Hindlimb muscle (tissue), 1 donor: ENCODE measurements around the gene NAGLU. TPM values are rescaled to one million over a fixed set of nuclear protein-coding genes. Genes with fewer than 3 reads are reported as not detected.
"Not testable (repeated sequence)": the region's sequence is repeated elsewhere in the genome, so short reads cannot be mapped to it uniquely, and the experiment has no call there.

Source experiments
- DNase-seq: peaks from one replicate; pipeline ENCODE4 v3.0.0-alpha.2; 2013
- polyA plus RNA-seq: library from polyadenylated mRNA; unstranded; fragments of 120-200 nt; gene quantifications from one replicate; pipeline ENCODE4 v1.2.1, GENCODE V29; 2013; ENCODE audit not compliant: insufficient read length

NAGLU gene
- polyA plus RNA-seq, 1 donor = 22.7 TPM

- not testable (repeated sequence) for DNase-seq
Observed at GRCh38 chr17:42545755-42546505, 9.9 kb downstream of the NAGLU start.

GRCh38 chr17:42547001-42547461 is 11.0 kb downstream of the NAGLU start:
- no peak for DNase-seq

- DNase-seq = no peak
Observed at GRCh38 chr17:42547698-42548069, 11.6 kb downstream of the NAGLU start.

- peak; percentile 54 for DNase-seq
Observed at GRCh38 chr17:42548070-42548837, 12.2 kb downstream of the NAGLU start.

GRCh38 chr17:42548993-42549755 is 13.1 kb downstream of the NAGLU start:
- no peak for DNase-seq

- DNase-seq = not testable (repeated sequence)
Observed at GRCh38 chr17:42552736-42553135, 16.7 kb downstream of the NAGLU start, which contains the start of gene HSD17B1. Gene HSD17B1, plus strand, starts transcription at chr17:42552923. Its CDS starts 11 bp downstream, at chr17:42552934.

GRCh38 chr17:42553161-42553818 is 17.2 kb downstream of the NAGLU start:
- no peak for DNase-seq

- no peak for DNase-seq
Observed at GRCh38 chr17:42553866-42554249, 17.8 kb downstream of the NAGLU start.

GRCh38 chr17:42554250-42555121 is 18.4 kb downstream of the NAGLU start:
- peak; percentile 91 for DNase-seq

- DNase-seq = no peak
Observed at GRCh38 chr17:42555122-42555622, 19.1 kb downstream of the NAGLU start.

GRCh38 chr17:42555961-42556617 is 20.0 kb downstream of the NAGLU start:
- DNase-seq = not testable (repeated sequence)

GRCh38 chr17:42559075-42559474 is 23.0 kb downstream of the NAGLU start:
- no peak for DNase-seq

GRCh38 chr17:42560246-42560645 is 24.2 kb downstream of the NAGLU start:
- DNase-seq = no peak

- peak; percentile 98 for DNase-seq
Observed at GRCh38 chr17:42561897-42562387, 25.9 kb downstream of the NAGLU start, which contains the start of gene COASY. Gene COASY, plus strand, starts transcription at chr17:42562148. Its CDS starts 475 bp downstream, at chr17:42562623.

GRCh38 chr17:42562388-42563142 is 26.5 kb downstream of the NAGLU start:
- no peak for DNase-seq

GRCh38 chr17:42563143-42563509 is 27.1 kb downstream of the NAGLU start:
- DNase-seq = no peak

- DNase-seq = no peak
Observed at GRCh38 chr17:42563543-42563942, 27.5 kb downstream of the NAGLU start.

- no peak for DNase-seq
Observed at GRCh38 chr17:42563950-42564349, 27.9 kb downstream of the NAGLU start.

- DNase-seq = no peak
Observed at GRCh38 chr17:42564815-42565522, 28.9 kb downstream of the NAGLU start.
